ENCODE data around the gene SERTAD4.

SERTAD4 gene

GRCh38 chr1:210233216-210233494 is 559 bp downstream of the SERTAD4 start:
- no peak overlapping the region for H3K4me3 ChIP-seq (ENCODE audit: low read depth, low read length)
- no peak for DNase-seq (ENCODE audit: low read depth)
- no peak for TF ChIP-seq CTCF (IDR thresholded peaks at IDR 0.05; ENCODE audit: low read depth, low read length, missing control alignments)

- H3K4me3 ChIP-seq (ENCODE audit: low read depth, low read length): no peak overlapping the region
- DNase-seq (ENCODE audit: low read depth): no peak
- no peak for TF ChIP-seq CTCF (IDR thresholded peaks at IDR 0.05; ENCODE audit: low read depth, low read length, missing control alignments)
Measured at GRCh38 chr1:210233495-210234328, 1.1 kb downstream of the SERTAD4 start.

GRCh38 chr1:210234329-210234757 is 1.7 kb downstream of the SERTAD4 start:
- no peak overlapping the region for H3K4me3 ChIP-seq (ENCODE audit: low read depth, low read length)
- DNase-seq (ENCODE audit: low read depth): no peak
- no peak for TF ChIP-seq CTCF (IDR thresholded peaks at IDR 0.05; ENCODE audit: low read depth, low read length, missing control alignments)

- H3K4me3 ChIP-seq (ENCODE audit: low read depth, low read length): no peak overlapping the region
- no peak for TF ChIP-seq CTCF (IDR thresholded peaks at IDR 0.05; ENCODE audit: low read depth, low read length, missing control alignments)
- DNase-seq (ENCODE audit: low read depth): no peak
Measured at GRCh38 chr1:210235363-210236053, 2.9 kb downstream of the SERTAD4 start.

GRCh38 chr1:210236386-210236839 is 3.8 kb downstream of the SERTAD4 start:
- no peak overlapping the region for H3K4me3 ChIP-seq (ENCODE audit: low read depth, low read length)
- TF ChIP-seq CTCF (IDR thresholded peaks at IDR 0.05; ENCODE audit: low read depth, low read length, missing control alignments): no peak
- no peak for DNase-seq (ENCODE audit: low read depth)

- no peak for DNase-seq (ENCODE audit: low read depth)
- no peak overlapping the region for H3K4me3 ChIP-seq (ENCODE audit: low read depth, low read length)
- TF ChIP-seq CTCF (IDR thresholded peaks at IDR 0.05; ENCODE audit: low read depth, low read length, missing control alignments): no peak
Measured at GRCh38 chr1:210236840-210237409, 4.3 kb downstream of the SERTAD4 start.
